GM19240 (cell line): Measurements from ENCODE around the gene PYDC2.
"Not testable (repeated sequence)": the region's sequence is repeated elsewhere in the genome, so short reads cannot be mapped to it uniquely, and the experiment has no call there.

Source experiments
- DNase-seq: peaks from one replicate; pipeline ENCODE4 v3.0.0; 2011; ENCODE audit warnings: low spot score; ENCODE audit not compliant: insufficient read length

PYDC2 gene

GRCh38 chr3:191470080-191470479 is 9.1 kb downstream of the PYDC2 start:
- DNase-seq, result no peak

GRCh38 chr3:191470545-191470944 is 9.6 kb downstream of the PYDC2 start:
- DNase-seq, result no peak

GRCh38 chr3:191473661-191474198 is 12.8 kb downstream of the PYDC2 start:
- DNase-seq, result no peak

- no peak for DNase-seq
Measured at GRCh38 chr3:191476066-191476772, 15.3 kb downstream of the PYDC2 start.

- not testable (repeated sequence) for DNase-seq
Measured at GRCh38 chr3:191483994-191484393, 23.0 kb downstream of the PYDC2 start.

GRCh38 chr3:191484461-191484860 is 23.5 kb downstream of the PYDC2 start:
- DNase-seq, result no peak

- DNase-seq, result no peak
Measured at GRCh38 chr3:191492601-191493000, 31.6 kb downstream of the PYDC2 start.

- no peak for DNase-seq
Measured at GRCh38 chr3:191493336-191493735, 32.4 kb downstream of the PYDC2 start.

GRCh38 chr3:191499307-191500080 is 38.5 kb downstream of the PYDC2 start:
- DNase-seq, result no peak

GRCh38 chr3:191500892-191501291 is 39.9 kb downstream of the PYDC2 start:
- no peak for DNase-seq

GRCh38 chr3:191502583-191502982 is 41.6 kb downstream of the PYDC2 start:
- DNase-seq, result no peak

- DNase-seq, result no peak
Measured at GRCh38 chr3:191509078-191509477, 48.1 kb downstream of the PYDC2 start.
